ENCODE data around the gene GREM2. TPM values are rescaled to one million over a fixed set of nuclear protein-coding genes. Genes with fewer than 3 reads are reported as not detected.

The GREM2 gene
- polyA plus RNA-seq, 1 donor from 2014 or later = 0.85 TPM

- H3K4me2 ChIP-seq (ENCODE audit: low read length) = no peak overlapping the region
- no peaks in the 10 kb centered on the region for H3K36me3 ChIP-seq (ENCODE audit: insufficient read depth, low read length)
- H3F3A ChIP-seq (ENCODE audit: insufficient read depth, low read length, poor library complexity, severe bottlenecking) = no peaks in the 10 kb centered on the region
- H2AFZ ChIP-seq (ENCODE audit: low read depth, low read length) = no peak overlapping the region
- H3K4me3 ChIP-seq (ENCODE audit: low read length) = no peak overlapping the region
- no peaks in the 10 kb centered on the region for H3K27me3 ChIP-seq (ENCODE audit: insufficient read depth, low read depth, low read length)
- TF ChIP-seq EP300 (conservative IDR thresholded peaks at IDR 0.05; ENCODE audit: poor library complexity, severe bottlenecking) = no peak
- TF ChIP-seq POLR2AphosphoS5 (IDR thresholded peaks at IDR 0.05) = no peak
- TF ChIP-seq RAD21 (conservative IDR thresholded peaks at IDR 0.05) = no peak
- TF ChIP-seq TAF1 (IDR thresholded peaks at IDR 0.05; ENCODE audit: low read depth) = no peak
- no peak for TF ChIP-seq CTCF (IDR thresholded peaks at IDR 0.05; ENCODE audit: poor library complexity, severe bottlenecking)
- TF ChIP-seq MXI1 (conservative IDR thresholded peaks at IDR 0.05; ENCODE audit: poor library complexity, severe bottlenecking) = no peak
- no peak for TF ChIP-seq REST (IDR thresholded peaks at IDR 0.05; ENCODE audit: borderline replicate concordance)
- no peak for TF ChIP-seq EZH2 (IDR thresholded peaks at IDR 0.05; ENCODE audit: borderline replicate concordance, insufficient read depth, low read length, poor library complexity, severe bottlenecking)
- no peak for TF ChIP-seq SMC3 (conservative IDR thresholded peaks at IDR 0.05; ENCODE audit: poor library complexity)
- H3K9ac ChIP-seq (ENCODE audit: low read length) = no peak overlapping the region
- H3K9me3 ChIP-seq (ENCODE audit: low read length) = no peaks in the 10 kb centered on the region
- no peaks in the 10 kb centered on the region for H3K9me2 ChIP-seq (ENCODE audit: insufficient read depth, low read length)
- H4K20me1 ChIP-seq (ENCODE audit: insufficient read depth) = no peaks in the 10 kb centered on the region
- no peaks in the 10 kb centered on the region for H3K79me2 ChIP-seq (replicated peaks; ENCODE audit: insufficient read depth, low read length)
- no peak overlapping the region for H3K27ac ChIP-seq (ENCODE audit: low read length)
These were observed 22.3 kb downstream of the GREM2 start for GRCh38 chr1:240589585-240590110.

DNA sequence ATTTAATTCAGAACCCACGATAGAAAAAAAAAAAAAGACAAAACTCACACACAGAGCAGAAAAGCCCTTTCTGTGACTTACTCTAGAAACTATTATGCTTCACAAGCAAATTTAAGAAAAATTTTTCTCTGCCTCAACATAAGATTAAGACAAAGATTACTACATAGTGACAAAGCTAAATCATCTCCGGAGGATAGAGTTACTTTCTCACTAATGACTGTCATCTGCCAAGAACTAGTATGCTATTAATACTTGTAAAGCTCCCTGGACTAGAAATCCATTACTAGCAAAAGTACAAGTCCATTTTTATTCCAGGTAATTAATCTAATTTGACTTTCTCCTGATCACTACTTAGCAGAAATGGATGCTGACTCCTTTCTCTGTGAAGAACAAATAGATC is 25.9 kb downstream of the GREM2 start:
- Histone ChIP-seq H3K4me2 (ENCODE audit: low read length) (no peak overlapping the region), H2AFZ (ENCODE audit: low read depth, low read length) (no peak overlapping the region)

More for the DNA sequence above, 25.9 kb downstream of the GREM2 start:
- Histone ChIP-seq H3K4me3 (ENCODE audit: low read length) (no peak overlapping the region), H3K9ac (ENCODE audit: low read length) (no peak overlapping the region), H3K36me3 (ENCODE audit: insufficient read depth, low read length) (no peaks in the 10 kb centered on the region), H3K79me2 (replicated peaks; ENCODE audit: insufficient read depth, low read length) (no peaks in the 10 kb centered on the region), H4K20me1 (ENCODE audit: insufficient read depth) (no peaks in the 10 kb centered on the region), H3K27ac (ENCODE audit: low read length) (no peak overlapping the region), H3K27me3 (ENCODE audit: insufficient read depth, low read depth, low read length) (no peaks in the 10 kb centered on the region), H3F3A (ENCODE audit: insufficient read depth, low read length, poor library complexity, severe bottlenecking) (no peaks in the 10 kb centered on the region), H3K9me2 (ENCODE audit: insufficient read depth, low read length) (no peaks in the 10 kb centered on the region), H3K9me3 (ENCODE audit: low read length) (no peaks in the 10 kb centered on the region)
- TF ChIP-seq POLR2AphosphoS5 (IDR thresholded peaks at IDR 0.05) (no peak), EZH2 (IDR thresholded peaks at IDR 0.05; ENCODE audit: borderline replicate concordance, insufficient read depth, low read length, poor library complexity, severe bottlenecking) (no peak), REST (IDR thresholded peaks at IDR 0.05; ENCODE audit: borderline replicate concordance) (no peak), RAD21 (conservative IDR thresholded peaks at IDR 0.05) (no peak), SMC3 (conservative IDR thresholded peaks at IDR 0.05; ENCODE audit: poor library complexity) (no peak), TAF1 (IDR thresholded peaks at IDR 0.05; ENCODE audit: low read depth) (no peak), EP300 (conservative IDR thresholded peaks at IDR 0.05; ENCODE audit: poor library complexity, severe bottlenecking) (no peak), CTCF (IDR thresholded peaks at IDR 0.05; ENCODE audit: poor library complexity, severe bottlenecking) (no peak), MXI1 (conservative IDR thresholded peaks at IDR 0.05; ENCODE audit: poor library complexity, severe bottlenecking) (no peak)
